Breast epithelium (tissue), 3 donors: ENCODE measurements around the gene SCAP.

Experiments used
- POLR2A ChIP-seq: fragments of 450-650 bp; IDR thresholded peaks from one replicate; pipeline ENCODE4 v1.6.1; 2016; ENCODE audit warnings: antibody characterized with exemption, mild to moderate bottlenecking, moderate library complexity
- POLR2AphosphoS5 ChIP-seq, 3 donors: sonication (generic); formaldehyde crosslinking; IDR thresholded peaks; one replicate each; pipeline ENCODE4 v1.6.1; 2017; ENCODE audit warnings: antibody characterized with exemption in 3 of 3
- TF ChIP-seq, protein P1 (sequence below), 3 donors: fragments of 450-650 bp; IDR thresholded peaks; one replicate each; pipeline ENCODE4 v1.5.1; 2016 to 2017; ENCODE audit warnings: antibody characterized with exemption in 3 of 3, mild to moderate bottlenecking in 3 of 3, moderate library complexity in 3 of 3

DNA sequence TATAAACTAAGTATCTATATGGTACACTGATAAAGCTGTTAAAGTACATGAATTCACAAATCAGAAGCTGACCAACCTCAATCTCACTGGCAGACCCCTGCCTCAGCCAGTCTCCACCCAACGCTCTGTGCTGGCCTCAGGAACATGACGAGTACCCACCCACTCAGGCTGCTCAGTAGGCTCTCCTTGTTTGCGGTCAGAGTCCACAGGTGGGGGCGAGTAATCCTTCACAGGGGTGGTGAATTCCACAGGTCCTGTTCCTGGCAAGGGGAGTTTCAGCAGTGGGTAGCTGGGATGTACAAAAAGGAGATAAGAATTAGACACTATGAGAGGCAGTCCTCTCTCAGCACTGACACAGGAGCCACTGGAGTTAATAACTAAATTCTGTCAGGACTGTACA, 40.9 kb downstream of the SCAP start:
- TF ChIP-seq POLR2A = no peak
- TF ChIP-seq, protein P1, sequence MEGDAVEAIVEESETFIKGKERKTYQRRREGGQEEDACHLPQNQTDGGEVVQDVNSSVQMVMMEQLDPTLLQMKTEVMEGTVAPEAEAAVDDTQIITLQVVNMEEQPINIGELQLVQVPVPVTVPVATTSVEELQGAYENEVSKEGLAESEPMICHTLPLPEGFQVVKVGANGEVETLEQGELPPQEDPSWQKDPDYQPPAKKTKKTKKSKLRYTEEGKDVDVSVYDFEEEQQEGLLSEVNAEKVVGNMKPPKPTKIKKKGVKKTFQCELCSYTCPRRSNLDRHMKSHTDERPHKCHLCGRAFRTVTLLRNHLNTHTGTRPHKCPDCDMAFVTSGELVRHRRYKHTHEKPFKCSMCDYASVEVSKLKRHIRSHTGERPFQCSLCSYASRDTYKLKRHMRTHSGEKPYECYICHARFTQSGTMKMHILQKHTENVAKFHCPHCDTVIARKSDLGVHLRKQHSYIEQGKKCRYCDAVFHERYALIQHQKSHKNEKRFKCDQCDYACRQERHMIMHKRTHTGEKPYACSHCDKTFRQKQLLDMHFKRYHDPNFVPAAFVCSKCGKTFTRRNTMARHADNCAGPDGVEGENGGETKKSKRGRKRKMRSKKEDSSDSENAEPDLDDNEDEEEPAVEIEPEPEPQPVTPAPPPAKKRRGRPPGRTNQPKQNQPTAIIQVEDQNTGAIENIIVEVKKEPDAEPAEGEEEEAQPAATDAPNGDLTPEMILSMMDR (IDR thresholded peaks at IDR 0.05) = no peak
- TF ChIP-seq POLR2AphosphoS5 (IDR thresholded peaks at IDR 0.05) = no peak
